IgD-negative memory B cell (primary cell): ENCODE results near the gene SYT9. TPM values are rescaled to one million over a fixed set of nuclear protein-coding genes. Genes with fewer than 3 reads are reported as not detected.
A peak's percentile ranks its signal among the peaks of the same experiment; 100 is the strongest.

Experiments
- H3K27ac Mint-ChIP-seq, 3 donors: one replicate each; pipeline ENCODE4 v1.8.0; 2020 to 2022; ENCODE audit warnings: mild to moderate bottlenecking in 3 of 3, mixed read lengths in 3 of 3, moderate library complexity in 1 of 3
- H3K27me3 Mint-ChIP-seq: one replicate; pipeline ENCODE4 v1.8.0; 2021; ENCODE audit warnings: mixed read lengths
- H3K36me3 Mint-ChIP-seq: one replicate; pipeline ENCODE4 v1.8.0; 2020; ENCODE audit warnings: mild to moderate bottlenecking, mixed read lengths
- H3K4me1 Mint-ChIP-seq, 3 donors: one replicate each; pipeline ENCODE4 v1.8.0; 2020 to 2022; ENCODE audit warnings: mixed read lengths in 3 of 3, mild to moderate bottlenecking in 1 of 3
- H3K4me3 Mint-ChIP-seq, 4 donors: one replicate each; pipeline ENCODE4 v1.8.0; 2020 to 2022; ENCODE audit warnings: mild to moderate bottlenecking in 4 of 4, mixed read lengths in 4 of 4, moderate library complexity in 3 of 4
- H3K9me3 Mint-ChIP-seq, 3 donors: one replicate each; pipeline ENCODE4 v1.8.0; 2020 to 2021; ENCODE audit warnings: mixed read lengths in 3 of 3, mild to moderate bottlenecking in 1 of 3
- polyA plus RNA-seq: library from polyadenylated mRNA; unstranded; fragments of 300-500 nt; fragmentation: Illumina TruSeq; gene quantifications from one replicate; pipeline ENCODE4 v1.2.3, GENCODE V29; 2021

Gene SYT9
- polyA plus RNA-seq, 1 donor from 2014 or later, result 0.21 TPM

DNA sequence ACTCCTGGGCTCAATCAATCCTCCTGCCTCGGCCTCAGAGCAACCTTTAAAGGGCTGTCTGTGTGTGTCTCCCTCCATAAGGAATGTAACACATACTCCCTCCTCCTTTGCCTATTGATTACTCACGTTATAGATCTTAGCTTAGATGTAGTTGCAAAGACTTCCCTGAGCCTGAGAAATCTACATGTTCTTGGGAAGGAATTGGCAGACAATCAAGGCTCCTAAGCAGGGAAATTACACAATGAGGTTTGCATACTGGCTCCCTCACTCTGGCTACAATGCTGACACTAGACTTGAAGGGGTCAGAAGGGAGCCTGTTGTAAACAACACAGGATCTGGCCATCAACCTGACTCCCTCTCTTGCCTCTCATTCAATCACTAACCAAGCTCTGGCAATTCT is 228.4 kb downstream of the SYT9 start:
- Mint-ChIP-seq H3K9me3 (no peaks in the 10 kb centered on the region), H3K27ac (no peak overlapping the region), H3K36me3 (peaks cover 3% of the 10 kb centered on the region), H3K4me3 (no peak overlapping the region), H3K27me3 (no peaks in the 10 kb centered on the region), H3K4me1 (peaks cover 3 to 8% (median 6%) of the 10 kb centered on the region in 3 donors)

DNA sequence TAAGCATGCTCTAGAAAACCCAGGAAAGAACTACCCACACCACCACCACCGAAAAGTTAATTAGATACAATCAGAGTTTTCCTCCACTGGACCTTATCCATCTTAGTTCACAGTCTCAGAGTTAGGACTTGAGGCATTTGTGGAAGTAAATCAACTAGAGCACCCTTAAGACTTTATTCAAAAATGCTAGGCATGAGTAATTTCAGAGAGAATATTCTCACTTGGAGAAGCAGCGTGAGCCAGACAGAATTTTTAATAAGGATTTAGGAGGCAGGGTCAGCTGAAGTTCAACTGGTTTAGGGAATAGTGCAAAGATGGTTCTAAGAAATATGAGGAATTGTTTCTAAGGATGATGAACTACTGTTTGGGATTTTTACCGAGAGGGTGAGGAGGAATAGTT is 232.4 kb downstream of the SYT9 start:
- no peak overlapping the region for H3K27ac Mint-ChIP-seq
- H3K9me3 Mint-ChIP-seq, result no peaks in the 10 kb centered on the region
- peaks cover 2% of the 10 kb centered on the region for H3K36me3 Mint-ChIP-seq
- H3K4me1 Mint-ChIP-seq, result no peaks in the 10 kb centered on the region
- no peaks in the 10 kb centered on the region for H3K27me3 Mint-ChIP-seq
- H3K4me3 Mint-ChIP-seq, result no peak overlapping the region

DNA sequence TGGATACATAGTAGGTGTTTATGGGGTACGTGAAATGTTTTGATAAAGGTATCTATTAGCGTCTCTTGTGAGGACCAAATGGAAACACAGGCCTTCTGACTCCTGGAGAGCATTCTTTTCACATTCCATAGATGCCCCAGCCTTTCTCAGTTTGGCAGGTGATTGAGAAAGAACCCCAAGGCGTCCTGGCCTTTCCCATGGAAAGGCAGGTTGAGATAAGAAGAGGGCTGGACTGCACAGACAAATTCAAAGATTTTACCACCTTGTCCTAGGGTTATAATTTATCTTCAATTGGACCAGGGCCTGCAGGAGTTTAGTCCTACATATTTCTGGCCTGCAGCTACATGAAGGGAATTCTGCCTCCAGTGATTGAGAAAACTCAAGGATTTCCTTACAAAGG is 232.9 kb downstream of the SYT9 start:
- Mint-ChIP-seq H3K27me3 (no peaks in the 10 kb centered on the region), H3K4me3 (no peak overlapping the region), H3K9me3 (no peaks in the 10 kb centered on the region), H3K27ac (no peak overlapping the region), H3K36me3 (peaks cover 2% of the 10 kb centered on the region), H3K4me1 (peaks cover 0 to 2% (median 0%) of the 10 kb centered on the region in 3 donors)

DNA sequence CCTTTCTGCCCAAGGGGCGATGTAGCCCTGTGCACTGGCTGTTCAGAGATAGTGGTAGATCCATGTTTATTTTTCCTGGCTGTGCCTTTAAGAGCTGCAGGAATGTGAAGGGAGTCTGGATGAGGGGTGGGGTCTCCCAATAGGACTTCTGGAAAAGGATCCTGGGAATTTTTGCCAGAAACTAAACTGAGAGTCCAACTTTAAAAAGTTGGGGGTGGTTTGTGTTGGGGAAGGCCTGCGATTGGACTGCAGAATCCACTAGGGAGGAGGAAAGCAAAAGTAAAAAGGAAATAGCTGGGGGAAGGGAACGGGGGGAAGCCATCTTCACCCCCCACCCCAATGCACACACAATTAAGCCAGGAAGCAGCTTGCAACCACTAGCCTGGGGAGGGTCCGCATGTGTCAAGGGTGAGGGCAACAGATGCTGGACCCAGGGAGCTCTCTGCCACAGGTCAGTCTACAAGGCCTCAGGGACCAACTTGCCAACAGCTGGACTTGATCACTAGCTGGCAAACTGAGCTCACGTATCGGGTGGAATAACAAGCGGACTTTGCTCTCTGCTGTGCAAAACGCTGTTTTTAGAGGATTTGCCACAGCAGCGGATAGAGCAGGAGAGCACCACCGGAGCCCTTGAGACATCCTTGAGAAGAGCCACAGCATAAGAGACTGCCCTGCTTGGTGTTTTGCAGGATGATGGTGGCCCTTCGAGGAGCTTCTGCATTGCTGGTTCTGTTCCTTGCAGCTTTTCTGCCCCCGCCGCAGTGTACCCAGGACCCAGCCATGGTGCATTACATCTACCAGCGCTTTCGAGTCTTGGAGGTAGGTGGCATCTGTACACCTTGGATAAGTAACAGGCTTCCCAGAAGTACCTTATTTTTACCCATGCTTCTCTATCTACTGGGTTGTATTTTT is 233.7 kb downstream of the SYT9 start, which contains the start of gene OLFML1:
TSS of gene OLFML1 (plus strand) at position 321 of the 912 bp plus-strand sequence. CDS start at position 691, 370 bp downstream.
- no peaks in the 10 kb centered on the region for H3K9me3 Mint-ChIP-seq
- no peak within 1 kb of the TSS for H3K27ac Mint-ChIP-seq
- peaks cover 2% of the 10 kb centered on the region for H3K36me3 Mint-ChIP-seq
- H3K4me3 Mint-ChIP-seq, result no peak within 1 kb of the TSS
- no peaks in the 10 kb centered on the region for H3K27me3 Mint-ChIP-seq
- H3K4me1 Mint-ChIP-seq, result peaks cover 0 to 2% (median 0%) of the 10 kb centered on the region in 3 donors

DNA sequence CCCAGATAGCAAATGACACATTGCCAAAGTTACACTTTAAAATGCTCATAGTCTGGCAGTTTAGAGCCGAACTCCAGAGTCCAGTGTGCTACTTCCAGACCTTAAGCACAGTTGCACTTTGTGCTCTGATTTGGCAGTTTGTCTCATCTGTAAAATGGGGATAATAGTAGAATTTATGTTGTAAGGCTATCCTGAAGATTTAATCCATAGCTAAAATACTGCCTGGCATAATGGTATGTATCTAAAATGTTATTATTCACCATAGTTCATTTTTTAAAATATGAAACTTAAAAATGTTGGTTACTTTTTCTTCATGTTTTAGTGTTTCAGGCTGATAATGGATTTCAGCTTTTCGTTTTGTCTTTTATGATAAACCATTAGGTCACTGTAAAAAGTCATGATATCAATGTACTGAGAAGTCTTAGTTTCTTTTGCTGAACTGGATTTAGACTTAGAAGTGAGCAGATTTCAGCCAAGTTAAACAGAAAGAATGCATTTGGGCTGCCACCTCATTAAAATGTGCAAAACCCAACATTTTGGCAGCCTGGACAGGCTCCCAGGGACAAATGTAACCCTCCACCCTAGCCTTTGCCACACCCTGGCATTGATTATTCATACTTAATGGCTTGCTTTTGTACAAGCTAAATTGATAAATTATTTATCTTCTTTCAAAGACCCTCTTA is 234.5 kb downstream of the SYT9 start:
- Mint-ChIP-seq H3K9me3 (no peaks in the 10 kb centered on the region), H3K27me3 (no peaks in the 10 kb centered on the region), H3K27ac (no peak overlapping the region), H3K4me3 (no peak overlapping the region), H3K4me1 (peaks cover 0 to 5% (median 0%) of the 10 kb centered on the region in 3 donors), H3K36me3 (peaks cover 2% of the 10 kb centered on the region)

DNA sequence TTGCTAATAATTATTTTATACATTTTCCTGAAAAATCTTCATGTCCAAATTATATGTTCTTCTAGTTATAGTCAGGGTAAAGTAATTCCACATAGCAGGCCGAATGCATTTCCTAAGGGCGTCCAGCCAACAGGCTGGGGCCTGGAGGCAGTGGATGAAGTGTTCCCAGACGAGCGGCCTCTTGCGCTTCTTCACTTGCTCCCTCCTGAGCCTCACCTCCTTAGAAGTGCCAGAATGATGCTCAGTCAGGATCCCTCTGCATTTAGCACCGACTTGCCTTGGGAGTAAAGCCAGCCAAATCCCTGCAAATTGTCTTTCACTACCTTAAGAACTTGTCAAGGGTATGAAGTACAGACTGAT is 235.1 kb downstream of the SYT9 start:
- peaks cover 0 to 6% (median 0%) of the 10 kb centered on the region in 3 donors for H3K4me1 Mint-ChIP-seq
- no peak overlapping the region for H3K4me3 Mint-ChIP-seq
- no peaks in the 10 kb centered on the region for H3K9me3 Mint-ChIP-seq
- no peak overlapping the region for H3K27ac Mint-ChIP-seq
- no peaks in the 10 kb centered on the region for H3K27me3 Mint-ChIP-seq
- peaks cover 2% of the 10 kb centered on the region for H3K36me3 Mint-ChIP-seq

DNA sequence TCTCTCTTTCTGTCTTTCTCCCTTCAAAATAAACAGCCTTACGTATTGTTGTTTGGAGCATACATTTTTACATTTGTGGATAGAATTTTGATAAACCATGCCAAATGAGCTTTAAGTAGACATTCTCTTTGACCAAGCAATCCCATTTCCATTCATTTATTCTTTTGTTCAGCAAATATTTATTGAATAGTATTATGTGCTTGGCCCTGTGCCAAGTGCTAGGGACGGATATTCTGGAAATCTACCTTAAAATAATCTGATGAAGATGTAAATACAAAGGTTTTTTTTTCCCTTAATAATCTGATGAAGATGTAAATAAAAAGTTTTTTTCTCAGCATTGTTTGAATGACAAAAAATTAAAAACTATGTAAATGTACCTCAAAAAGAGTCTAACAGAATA is 235.7 kb downstream of the SYT9 start:
- peaks cover 0 to 7% (median 0%) of the 10 kb centered on the region in 3 donors for H3K4me1 Mint-ChIP-seq
- no peak overlapping the region for H3K4me3 Mint-ChIP-seq
- no peaks in the 10 kb centered on the region for H3K9me3 Mint-ChIP-seq
- peaks cover 2% of the 10 kb centered on the region for H3K36me3 Mint-ChIP-seq
- no peak overlapping the region for H3K27ac Mint-ChIP-seq
- no peaks in the 10 kb centered on the region for H3K27me3 Mint-ChIP-seq

DNA sequence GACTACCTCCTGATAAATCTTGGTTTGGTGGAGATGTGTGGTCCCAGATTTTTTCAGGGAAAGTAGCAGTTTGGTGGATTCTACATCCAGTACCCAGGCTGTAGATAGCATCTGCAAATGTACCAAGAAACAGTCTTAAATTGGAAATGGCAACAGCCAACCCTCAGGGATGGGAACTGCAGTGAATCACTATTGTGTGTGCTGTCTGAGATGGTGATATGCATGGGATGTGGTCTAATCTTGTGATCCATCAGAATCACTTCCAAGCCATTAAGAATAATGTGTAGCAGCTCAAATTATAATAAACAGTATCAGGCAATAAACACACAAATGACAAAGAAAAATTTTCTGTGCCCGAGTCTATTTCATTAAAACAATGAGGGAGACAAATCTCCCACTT is 237.0 kb downstream of the SYT9 start:
- H3K27me3 Mint-ChIP-seq, result peaks cover under 1% of the 10 kb centered on the region
- H3K4me3 Mint-ChIP-seq, result no peak overlapping the region
- peaks cover 2% of the 10 kb centered on the region for H3K36me3 Mint-ChIP-seq
- H3K27ac Mint-ChIP-seq, result no peak overlapping the region
- no peaks in the 10 kb centered on the region for H3K9me3 Mint-ChIP-seq
- peaks cover under 1 to 7% (median 7%) of the 10 kb centered on the region in 3 donors for H3K4me1 Mint-ChIP-seq

DNA sequence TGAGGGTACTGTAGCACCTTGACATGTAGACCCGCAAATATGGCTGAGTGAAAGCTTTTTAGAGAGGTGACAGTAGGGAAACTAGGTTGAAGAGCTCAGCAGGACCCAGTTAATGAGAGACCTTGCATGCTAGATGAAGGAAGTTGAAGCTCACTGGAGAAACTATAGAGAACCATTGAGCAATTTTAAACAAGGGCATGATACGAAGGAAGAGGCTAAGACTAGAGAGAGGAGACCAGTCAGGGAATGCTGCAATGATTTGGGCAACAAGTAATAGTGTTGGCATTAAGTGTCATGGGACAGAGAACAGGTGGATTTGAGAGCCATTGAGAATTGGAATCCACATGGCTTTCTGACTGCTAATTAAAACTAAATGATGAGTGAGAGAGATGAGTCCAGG is 237.7 kb downstream of the SYT9 start:
- Mint-ChIP-seq H3K27me3 (peaks cover 1% of the 10 kb centered on the region), H3K9me3 (no peaks in the 10 kb centered on the region), H3K27ac (peak overlapping the region in 1 of 3 donors; percentile 26), H3K4me3 (no peak overlapping the region), H3K36me3 (peaks cover 2% of the 10 kb centered on the region), H3K4me1 (peaks cover 7 to 14% (median 12%) of the 10 kb centered on the region in 3 donors)

DNA sequence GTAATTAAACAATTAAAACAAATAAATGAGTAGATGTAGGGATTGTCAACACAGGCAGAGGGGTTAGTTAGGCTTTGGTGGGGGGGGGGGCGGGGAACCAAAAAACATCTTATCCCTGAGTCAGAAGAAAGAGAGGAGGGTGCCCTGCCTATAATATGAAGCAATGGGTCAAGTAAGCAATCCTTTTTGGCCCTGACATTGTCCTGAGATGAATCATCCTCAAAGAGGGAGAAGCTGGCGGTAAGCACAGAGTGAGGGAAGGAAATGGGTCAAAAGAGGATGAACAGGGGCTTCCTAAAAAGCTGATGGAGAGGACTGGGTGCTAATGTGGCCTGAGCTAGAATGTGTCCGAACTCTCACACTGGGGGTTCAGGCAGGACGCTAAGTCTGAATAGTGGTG is 238.3 kb downstream of the SYT9 start:
- Mint-ChIP-seq H3K27ac (no peak overlapping the region), H3K4me1 (peaks cover 7 to 18% (median 13%) of the 10 kb centered on the region in 3 donors), H3K36me3 (peaks cover 2% of the 10 kb centered on the region), H3K9me3 (no peaks in the 10 kb centered on the region), H3K4me3 (no peak overlapping the region), H3K27me3 (peaks cover 1% of the 10 kb centered on the region)

DNA sequence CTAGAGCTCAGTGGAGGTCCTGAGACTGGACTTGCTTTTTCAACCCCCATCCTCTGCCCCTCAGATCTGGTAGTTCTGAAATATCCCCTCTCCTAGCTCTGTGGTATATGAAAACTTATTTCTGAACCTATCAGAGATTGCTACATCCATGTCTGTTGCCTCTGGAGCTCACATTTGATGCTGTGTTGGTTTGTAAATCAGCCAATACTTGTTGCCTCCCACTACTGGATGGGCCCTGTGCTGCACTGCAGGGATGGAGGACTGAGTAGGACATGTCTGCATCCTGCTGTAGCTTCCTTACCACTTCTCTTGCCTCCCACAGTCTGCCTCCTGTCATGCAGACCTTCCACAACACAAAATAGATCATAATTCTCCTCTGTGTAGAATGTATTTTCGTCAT is 238.8 kb downstream of the SYT9 start:
- Mint-ChIP-seq H3K27me3 (peaks cover 1% of the 10 kb centered on the region), H3K9me3 (no peaks in the 10 kb centered on the region), H3K4me3 (no peak overlapping the region), H3K27ac (no peak overlapping the region), H3K36me3 (peaks cover 2% of the 10 kb centered on the region), H3K4me1 (peaks cover 11 to 21% (median 16%) of the 10 kb centered on the region in 3 donors)

DNA sequence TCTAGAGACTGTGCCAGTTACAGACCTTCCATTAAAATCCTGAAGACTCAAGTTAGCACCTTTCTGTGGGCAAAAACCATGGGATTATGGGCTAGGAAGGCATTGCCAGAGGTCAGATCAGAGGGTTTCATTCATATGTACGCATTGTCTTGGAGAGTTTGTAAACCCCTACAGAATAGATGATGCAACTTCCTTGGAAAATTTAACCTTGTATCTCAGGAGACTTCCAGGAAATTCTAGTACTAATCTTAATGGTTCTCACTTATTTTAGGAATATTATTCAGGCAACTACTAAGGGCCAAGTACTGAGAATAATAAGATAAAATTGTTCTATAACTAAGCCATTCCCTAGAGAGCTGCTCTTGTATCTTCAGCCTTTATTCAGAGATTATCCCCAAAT is 240.5 kb downstream of the SYT9 start:
- no peak overlapping the region for H3K4me3 Mint-ChIP-seq
- no peak overlapping the region for H3K27ac Mint-ChIP-seq
- H3K4me1 Mint-ChIP-seq, result peaks cover 22 to 37% (median 27%) of the 10 kb centered on the region in 3 donors
- H3K36me3 Mint-ChIP-seq, result peaks cover 2% of the 10 kb centered on the region
- peaks cover 0 to 2% (median 0%) of the 10 kb centered on the region in 3 donors for H3K9me3 Mint-ChIP-seq
- H3K27me3 Mint-ChIP-seq, result peaks cover 1% of the 10 kb centered on the region

DNA sequence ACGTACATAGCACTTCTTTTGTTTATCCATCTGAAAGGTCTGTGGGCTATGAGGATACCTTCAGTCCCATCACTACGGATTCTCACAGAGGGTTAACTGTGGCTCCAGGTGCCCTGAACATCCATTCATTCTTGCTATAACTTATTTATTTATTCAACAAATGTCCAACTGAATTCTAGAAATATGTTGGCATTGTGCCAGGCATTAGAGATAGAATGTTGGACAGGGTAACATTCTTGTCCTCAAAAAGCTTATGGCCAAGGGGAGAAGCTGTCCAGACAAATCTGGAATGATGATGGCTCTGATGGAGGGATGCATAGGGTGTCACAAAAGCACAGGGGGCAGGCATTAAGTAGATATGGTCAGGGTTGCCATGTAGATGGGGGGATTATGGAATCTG is 242.0 kb downstream of the SYT9 start:
- H3K27me3 Mint-ChIP-seq, result peaks cover 1% of the 10 kb centered on the region
- H3K4me3 Mint-ChIP-seq, result peak overlapping the region in 1 of 4 donors; percentile 42
- H3K4me1 Mint-ChIP-seq, result peaks cover 31 to 47% (median 36%) of the 10 kb centered on the region in 3 donors
- H3K27ac Mint-ChIP-seq, result peak overlapping the region in 2 of 3 donors; percentile 61 to 76
- H3K36me3 Mint-ChIP-seq, result no peaks in the 10 kb centered on the region
- peaks cover 0 to 2% (median 0%) of the 10 kb centered on the region in 3 donors for H3K9me3 Mint-ChIP-seq

DNA sequence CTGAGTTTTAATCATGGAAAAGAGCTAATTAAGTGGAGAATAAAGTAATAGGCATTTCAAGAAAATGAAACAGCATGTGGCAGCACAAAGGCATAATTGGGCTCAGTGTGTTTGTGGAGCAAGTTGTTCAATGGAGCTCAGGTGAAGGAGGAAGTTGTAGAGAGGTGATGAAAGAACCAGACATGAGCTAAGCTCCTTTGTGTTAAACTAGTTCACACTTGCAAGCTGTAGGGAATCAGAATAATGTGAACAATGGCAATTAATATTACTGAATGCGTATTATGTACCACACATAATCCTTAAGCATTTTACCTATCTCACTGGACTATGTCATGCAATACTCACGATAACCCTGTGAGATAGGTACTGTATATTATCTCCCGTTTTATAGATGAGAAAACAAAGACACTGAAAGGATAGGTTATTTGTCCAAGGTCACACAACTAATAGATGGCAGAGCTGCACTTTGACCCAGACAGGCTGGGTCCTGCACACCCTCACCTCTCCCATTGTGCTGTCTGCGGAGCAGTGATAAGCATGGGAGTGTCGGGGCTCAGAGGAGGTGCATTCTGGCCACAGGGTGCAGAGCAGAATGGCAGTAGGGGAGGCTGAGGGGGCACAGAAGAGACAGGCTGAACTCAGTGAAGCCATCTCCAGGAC is 242.5 kb downstream of the SYT9 start:
- Mint-ChIP-seq H3K36me3 (no peaks in the 10 kb centered on the region), H3K9me3 (peaks cover 0 to 2% (median 0%) of the 10 kb centered on the region in 3 donors), H3K4me3 (peak overlapping the region in 2 of 4 donors; percentile 42 to 43), H3K27ac (peak overlapping the region in 2 of 3 donors; percentile 61 to 76), H3K4me1 (peaks cover 33 to 49% (median 38%) of the 10 kb centered on the region in 3 donors), H3K27me3 (peaks cover 1% of the 10 kb centered on the region)
